ENCODE results near the gene FNDC3B.

FNDC3B gene

DNA sequence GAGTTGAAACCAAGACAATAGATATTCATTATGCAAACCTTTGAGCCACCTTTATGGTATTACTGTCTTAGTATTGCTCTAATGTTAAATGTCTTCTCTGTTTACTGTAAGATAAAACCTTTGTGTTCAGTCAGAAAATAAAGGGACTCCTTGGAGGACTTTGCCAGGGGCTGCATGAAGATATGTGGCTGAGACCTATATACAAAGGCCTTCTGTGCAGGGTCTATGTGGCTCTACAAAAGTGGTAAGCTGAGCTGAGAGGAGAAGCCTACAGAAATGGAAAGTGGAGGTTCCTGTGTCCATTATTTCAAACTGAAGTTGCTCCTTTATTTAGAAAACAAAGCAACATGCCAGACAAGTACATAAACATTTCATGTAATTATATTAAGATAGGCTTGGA lies 131.5 kb downstream of the FNDC3B start:
- in situ Hi-C loops (cut with MboI; ENCODE audit: low pct_unique_long_range_greater_than_20kb, low sequenced_read_pairs, unreplicated experiment): no loop called here
- TF ChIP-seq, protein P1, sequence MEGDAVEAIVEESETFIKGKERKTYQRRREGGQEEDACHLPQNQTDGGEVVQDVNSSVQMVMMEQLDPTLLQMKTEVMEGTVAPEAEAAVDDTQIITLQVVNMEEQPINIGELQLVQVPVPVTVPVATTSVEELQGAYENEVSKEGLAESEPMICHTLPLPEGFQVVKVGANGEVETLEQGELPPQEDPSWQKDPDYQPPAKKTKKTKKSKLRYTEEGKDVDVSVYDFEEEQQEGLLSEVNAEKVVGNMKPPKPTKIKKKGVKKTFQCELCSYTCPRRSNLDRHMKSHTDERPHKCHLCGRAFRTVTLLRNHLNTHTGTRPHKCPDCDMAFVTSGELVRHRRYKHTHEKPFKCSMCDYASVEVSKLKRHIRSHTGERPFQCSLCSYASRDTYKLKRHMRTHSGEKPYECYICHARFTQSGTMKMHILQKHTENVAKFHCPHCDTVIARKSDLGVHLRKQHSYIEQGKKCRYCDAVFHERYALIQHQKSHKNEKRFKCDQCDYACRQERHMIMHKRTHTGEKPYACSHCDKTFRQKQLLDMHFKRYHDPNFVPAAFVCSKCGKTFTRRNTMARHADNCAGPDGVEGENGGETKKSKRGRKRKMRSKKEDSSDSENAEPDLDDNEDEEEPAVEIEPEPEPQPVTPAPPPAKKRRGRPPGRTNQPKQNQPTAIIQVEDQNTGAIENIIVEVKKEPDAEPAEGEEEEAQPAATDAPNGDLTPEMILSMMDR (IDR thresholded peaks at IDR 0.05; ENCODE audit: extremely low read depth, insufficient read depth, missing control alignments): no peak
- DNase-seq (ENCODE audit: low spot score): no peak

DNA sequence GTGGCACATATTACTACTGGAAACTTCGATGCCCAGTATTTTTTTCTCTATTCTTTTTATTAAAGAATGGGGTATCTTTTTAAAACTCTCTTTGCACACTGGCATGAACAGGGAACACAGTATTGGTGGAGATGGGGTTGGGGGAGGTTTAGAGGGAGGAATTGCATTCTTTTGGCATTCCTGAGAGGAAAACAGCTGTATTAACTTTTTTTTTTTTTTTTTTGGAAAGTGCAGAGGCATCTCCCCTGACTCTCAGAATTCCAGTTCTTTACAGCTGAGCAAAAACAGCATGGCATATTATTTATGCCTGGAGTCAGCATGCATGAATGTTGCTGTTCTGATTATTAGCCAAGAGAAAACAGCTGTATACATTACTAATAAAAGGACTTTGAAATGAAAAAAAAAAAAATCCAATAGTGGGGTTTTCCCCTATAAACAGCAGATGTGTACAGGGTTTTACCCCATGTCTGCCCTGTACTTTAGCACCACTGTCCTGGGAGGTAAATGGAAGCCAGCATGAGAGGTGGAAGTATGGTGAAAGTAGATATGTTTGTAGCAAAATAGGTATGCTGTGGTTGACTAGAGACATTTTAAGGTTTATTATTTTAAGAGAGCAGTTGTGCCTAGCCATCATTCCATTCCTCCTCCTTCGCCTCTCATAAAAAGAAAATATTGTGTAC lies 132.2 kb downstream of the FNDC3B start:
- TF ChIP-seq, protein P1 (IDR thresholded peaks at IDR 0.05; ENCODE audit: extremely low read depth, insufficient read depth, missing control alignments): no peak
- no peak for DNase-seq (ENCODE audit: low spot score)
- in situ Hi-C loops (cut with MboI; ENCODE audit: low pct_unique_long_range_greater_than_20kb, low sequenced_read_pairs, unreplicated experiment): no loop called here

DNA sequence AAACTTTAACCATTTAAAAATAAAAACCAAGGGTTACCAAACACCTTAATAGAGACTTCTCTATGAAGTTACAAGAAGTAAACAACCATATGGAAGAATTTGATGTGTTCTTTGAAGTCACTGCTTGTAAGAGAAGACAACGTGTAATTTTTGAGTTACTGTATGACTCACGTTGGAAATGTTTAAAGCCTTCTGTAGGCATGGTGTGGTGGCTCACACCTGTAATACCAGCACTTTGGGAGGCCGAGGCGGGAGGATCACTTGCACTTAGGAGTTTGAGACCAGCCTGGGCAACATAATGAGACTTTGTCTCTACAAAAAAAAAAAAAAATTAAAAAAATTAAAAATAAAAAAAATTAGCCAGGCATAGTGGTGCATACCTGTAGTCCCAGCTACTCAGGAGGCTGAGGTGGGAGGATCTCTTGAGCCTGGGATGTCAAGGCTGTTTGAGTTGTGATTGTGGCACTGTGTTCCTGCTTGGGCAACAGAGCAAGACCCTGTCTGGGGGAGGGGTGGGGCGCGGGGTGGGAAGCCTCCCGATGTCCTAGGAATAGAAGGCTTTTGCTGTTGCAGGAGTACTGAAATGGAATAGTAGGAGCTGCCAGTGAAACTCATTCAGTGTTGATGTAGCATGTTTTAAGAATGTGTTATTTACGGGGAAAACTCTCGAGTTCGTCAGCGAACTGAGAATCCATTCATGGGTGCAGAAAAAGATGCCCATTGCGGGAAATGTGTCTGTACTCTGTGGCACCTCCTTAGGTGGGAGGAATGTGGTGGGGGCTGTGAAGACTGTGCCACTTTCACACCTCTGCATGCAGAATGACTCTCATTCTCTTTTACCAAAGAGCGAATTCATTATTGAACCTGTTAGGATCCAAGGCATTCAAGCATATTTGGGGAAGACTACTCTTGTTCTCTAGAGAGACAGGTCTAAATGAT lies 134.2 kb downstream of the FNDC3B start:
- TF ChIP-seq, protein P1 (IDR thresholded peaks at IDR 0.05; ENCODE audit: extremely low read depth, insufficient read depth, missing control alignments): no peak
- in situ Hi-C loops (cut with MboI; ENCODE audit: low pct_unique_long_range_greater_than_20kb, low sequenced_read_pairs, unreplicated experiment): no loop called here
- no peak for DNase-seq (ENCODE audit: low spot score)

DNA sequence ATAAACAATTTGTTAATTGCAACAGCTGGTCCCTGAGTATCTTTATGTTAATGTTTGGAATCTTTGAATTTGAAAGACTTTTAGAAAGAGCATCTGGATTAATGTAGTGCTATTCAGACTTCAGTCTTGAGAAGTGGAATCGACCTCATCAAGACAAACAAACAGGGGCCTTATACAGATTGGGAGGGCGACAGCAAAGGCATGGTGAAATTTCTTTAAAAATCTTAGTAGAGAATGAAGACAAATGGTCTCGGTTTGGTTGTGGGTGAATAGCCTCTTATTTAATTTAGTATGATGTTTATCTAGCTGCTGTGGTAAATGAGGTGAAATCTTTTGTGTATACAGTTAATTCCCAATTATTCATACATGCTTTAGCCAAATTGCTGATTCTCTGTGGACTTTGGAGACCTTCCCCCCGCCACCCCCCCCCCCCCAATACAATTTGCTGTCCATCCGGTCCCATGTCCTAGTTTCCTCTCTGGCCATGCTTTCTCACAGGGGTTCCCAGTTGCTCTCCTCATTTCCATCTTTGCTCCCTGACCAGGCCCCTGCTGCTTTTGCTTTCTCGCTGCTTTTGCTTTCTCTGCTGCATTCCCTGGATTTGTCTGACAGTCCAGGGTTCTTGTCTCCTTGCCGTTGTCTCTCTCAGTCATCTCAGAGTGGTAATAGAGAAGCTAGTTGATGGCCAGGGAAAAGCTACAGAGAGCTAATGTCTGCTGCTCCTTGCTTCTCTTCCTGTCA lies 135.3 kb downstream of the FNDC3B start:
- TF ChIP-seq, protein P1 (IDR thresholded peaks at IDR 0.05; ENCODE audit: extremely low read depth, insufficient read depth, missing control alignments): no peak
- in situ Hi-C loops (cut with MboI; ENCODE audit: low pct_unique_long_range_greater_than_20kb, low sequenced_read_pairs, unreplicated experiment): no loop called here
- no peak for DNase-seq (ENCODE audit: low spot score)

DNA sequence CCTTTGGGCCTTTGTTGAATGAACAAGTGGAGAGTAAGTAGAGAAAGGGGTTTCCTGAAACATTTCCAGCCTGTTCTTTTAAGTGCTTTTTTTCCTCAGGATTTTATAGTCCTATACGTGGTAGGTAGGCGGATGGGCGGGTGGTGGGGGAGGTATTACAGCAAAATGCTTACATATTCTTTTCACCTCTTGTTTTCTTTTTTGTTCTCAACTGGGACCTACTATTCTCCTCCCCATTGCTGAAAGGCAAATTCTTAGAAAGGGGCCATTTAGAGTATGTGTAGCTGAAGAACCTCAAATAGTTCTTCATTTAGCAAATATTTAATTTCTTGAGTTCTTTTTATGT lies 135.8 kb downstream of the FNDC3B start:
- TF ChIP-seq, protein P1 (IDR thresholded peaks at IDR 0.05; ENCODE audit: extremely low read depth, insufficient read depth, missing control alignments): no peak
- in situ Hi-C loops (cut with MboI; ENCODE audit: low pct_unique_long_range_greater_than_20kb, low sequenced_read_pairs, unreplicated experiment): no loop called here

DNA sequence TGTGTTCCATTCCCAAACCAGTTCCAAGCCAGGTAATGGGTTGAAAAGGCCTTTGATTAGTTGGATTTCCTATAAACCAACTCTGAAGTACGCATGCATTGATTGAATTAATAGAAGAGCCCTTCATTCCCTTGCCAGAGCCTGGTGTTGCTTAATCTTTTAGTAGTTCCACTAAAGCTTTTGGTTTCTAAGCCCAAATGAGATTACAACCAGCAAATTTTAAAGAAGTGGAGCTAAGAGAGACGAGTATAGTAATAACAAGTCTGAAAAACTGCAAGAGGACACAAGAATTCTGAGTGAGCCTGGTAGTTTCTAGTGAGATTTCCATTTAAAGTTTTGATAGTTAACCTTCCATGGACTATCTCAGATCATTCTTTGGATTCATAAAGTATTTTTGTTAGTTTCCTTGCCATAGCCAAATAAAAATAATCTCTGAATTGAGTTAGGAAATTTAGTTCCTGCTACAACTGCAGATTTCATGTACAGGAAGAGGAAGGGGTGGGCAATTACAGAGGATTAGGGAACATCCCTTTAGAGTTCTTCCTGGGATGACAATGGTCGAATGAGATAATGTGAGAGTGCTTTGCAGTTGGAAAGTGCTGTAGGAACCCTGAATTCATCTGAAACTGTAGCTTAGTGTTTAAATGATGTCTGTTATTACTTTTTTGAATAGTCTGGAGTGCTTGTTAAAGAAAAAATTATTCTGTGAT lies 136.8 kb downstream of the FNDC3B start:
- in situ Hi-C loops (cut with MboI; ENCODE audit: low pct_unique_long_range_greater_than_20kb, low sequenced_read_pairs, unreplicated experiment): no loop called here
- DNase-seq (ENCODE audit: low spot score): no peak
- TF ChIP-seq, protein P1 (IDR thresholded peaks at IDR 0.05; ENCODE audit: extremely low read depth, insufficient read depth, missing control alignments): no peak

More for the DNA sequence above, 135.8 kb downstream of the FNDC3B start:
- no peak for DNase-seq (ENCODE audit: low spot score)

All from GM13977 (cell line).